OCI-LY3 (cell line): Measurements from ENCODE around the gene ZMIZ1.

Experiments used
- CTCF ChIP-seq: fragments of 200-600, 300-600 bp; sonication (generic); IDR thresholded peaks from 2 replicates; pipeline ENCODE4 v1.5.1; 2014; ENCODE audit warnings: antibody characterized with exemption, low read length, low read depth
- EZH2phosphoT487 ChIP-seq: fragments of 200-600 bp; shearing (Covaris generic); IDR thresholded peaks from 2 replicates; pipeline ENCODE4 v1.6.1; 2018; ENCODE audit warnings: antibody characterized with exemption, mixed run types, low read depth

- TF ChIP-seq CTCF (no peak), EZH2phosphoT487 (no peak)
Observed at GRCh38 chr10:79342811-79343561, 274.2 kb downstream of the ZMIZ1 start.
